Endothelial cell (in vitro differentiated cells): Measurements from ENCODE around the gene REG3A. TPM values are rescaled to one million over a fixed set of nuclear protein-coding genes. Genes with fewer than 3 reads are reported as not detected.

Source experiments
- DNase-seq: peaks from one replicate; pipeline ENCODE4 v3.0.0; 2021; ENCODE audit warnings: low spot score
- H3K27ac Mint-ChIP-seq: one replicate; pipeline ENCODE4 v1.8.0; 2021; ENCODE audit warnings: mixed read lengths, inconsistent platforms; ENCODE audit not compliant: unreplicated experiment
- H3K27me3 Mint-ChIP-seq: one replicate; pipeline ENCODE4 v1.8.0; 2021; ENCODE audit warnings: mild to moderate bottlenecking, moderate library complexity, mixed read lengths, inconsistent platforms; ENCODE audit not compliant: unreplicated experiment
- H3K36me3 Mint-ChIP-seq: one replicate; pipeline ENCODE4 v1.8.0; 2021; ENCODE audit warnings: mild to moderate bottlenecking, low read depth, mixed read lengths, inconsistent platforms; ENCODE audit not compliant: unreplicated experiment
- H3K4me1 Mint-ChIP-seq: one replicate; pipeline ENCODE4 v1.8.0; 2021; ENCODE audit warnings: mild to moderate bottlenecking, mixed read lengths, inconsistent platforms; ENCODE audit not compliant: unreplicated experiment
- H3K4me3 Mint-ChIP-seq: one replicate; pipeline ENCODE4 v1.8.0; 2021; ENCODE audit warnings: mild to moderate bottlenecking, mixed read lengths, inconsistent platforms; ENCODE audit not compliant: unreplicated experiment
- H3K9me3 Mint-ChIP-seq: one replicate; pipeline ENCODE4 v1.8.0; 2021; ENCODE audit warnings: mixed read lengths, inconsistent platforms; ENCODE audit not compliant: unreplicated experiment
- long read RNA-seq: library from polyadenylated mRNA; unstranded; transcript quantifications from one replicate; pipeline ENCODE4 v2.0.0, GENCODE V29; 2020; ENCODE audit not compliant: unreplicated experiment
- total RNA-seq: library from RNA; stranded (reverse); fragmentation: NEBNext Ultra II Directional; extraction: Animal tissue kit (Norgen Biotek cat#: 25700); gene quantifications from one replicate; pipeline ENCODE4 v1.2.1, GENCODE V29; 2021; ENCODE audit not compliant: unreplicated experiment
- TF ChIP-seq, protein P1 (sequence below): fragments of 200-600 bp; sonication (generic); IDR thresholded peaks from one replicate; pipeline ENCODE4 v1.5.0; 2021; ENCODE audit warnings: antibody characterized with exemption; ENCODE audit not compliant: unreplicated experiment

The REG3A gene
- total RNA-seq: not detected
- long read RNA-seq: 0 reads

DNA sequence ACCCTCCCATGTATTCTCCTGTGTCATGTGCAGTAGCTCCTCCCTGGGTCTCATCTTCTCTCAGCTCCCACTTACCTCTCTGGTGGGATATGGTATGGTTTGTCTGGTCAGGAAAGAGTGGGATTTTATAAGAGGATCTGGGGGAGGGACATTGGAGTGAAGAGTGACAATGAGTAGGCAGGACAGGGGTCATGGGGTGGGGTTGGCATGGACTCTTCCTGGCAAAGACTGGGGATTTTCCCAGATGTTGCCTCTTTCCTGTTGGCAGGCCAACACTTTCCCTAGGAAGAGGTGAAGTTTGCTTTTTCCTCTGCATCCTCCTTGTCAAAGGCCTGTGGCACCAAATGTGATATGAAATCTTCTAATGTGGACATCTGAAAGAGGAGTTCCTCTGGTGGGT lies at the start of gene REG3A:
Gene REG3A, minus strand, starts transcription at position 101 of the 400 bp plus-strand sequence. CDS start 348 bp downstream, outside the sequence.
- Mint-ChIP-seq H3K36me3 (no peaks in the 10 kb centered on the region), H3K27me3 (peaks cover 2% of the 10 kb centered on the region), H3K4me3 (no peak within 1 kb of the TSS), H3K4me1 (no peaks in the 10 kb centered on the region), H3K27ac (no peak within 1 kb of the TSS), H3K9me3 (no peaks in the 10 kb centered on the region)
- TF ChIP-seq, protein P1, sequence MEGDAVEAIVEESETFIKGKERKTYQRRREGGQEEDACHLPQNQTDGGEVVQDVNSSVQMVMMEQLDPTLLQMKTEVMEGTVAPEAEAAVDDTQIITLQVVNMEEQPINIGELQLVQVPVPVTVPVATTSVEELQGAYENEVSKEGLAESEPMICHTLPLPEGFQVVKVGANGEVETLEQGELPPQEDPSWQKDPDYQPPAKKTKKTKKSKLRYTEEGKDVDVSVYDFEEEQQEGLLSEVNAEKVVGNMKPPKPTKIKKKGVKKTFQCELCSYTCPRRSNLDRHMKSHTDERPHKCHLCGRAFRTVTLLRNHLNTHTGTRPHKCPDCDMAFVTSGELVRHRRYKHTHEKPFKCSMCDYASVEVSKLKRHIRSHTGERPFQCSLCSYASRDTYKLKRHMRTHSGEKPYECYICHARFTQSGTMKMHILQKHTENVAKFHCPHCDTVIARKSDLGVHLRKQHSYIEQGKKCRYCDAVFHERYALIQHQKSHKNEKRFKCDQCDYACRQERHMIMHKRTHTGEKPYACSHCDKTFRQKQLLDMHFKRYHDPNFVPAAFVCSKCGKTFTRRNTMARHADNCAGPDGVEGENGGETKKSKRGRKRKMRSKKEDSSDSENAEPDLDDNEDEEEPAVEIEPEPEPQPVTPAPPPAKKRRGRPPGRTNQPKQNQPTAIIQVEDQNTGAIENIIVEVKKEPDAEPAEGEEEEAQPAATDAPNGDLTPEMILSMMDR: no peak
- no peak for DNase-seq

DNA sequence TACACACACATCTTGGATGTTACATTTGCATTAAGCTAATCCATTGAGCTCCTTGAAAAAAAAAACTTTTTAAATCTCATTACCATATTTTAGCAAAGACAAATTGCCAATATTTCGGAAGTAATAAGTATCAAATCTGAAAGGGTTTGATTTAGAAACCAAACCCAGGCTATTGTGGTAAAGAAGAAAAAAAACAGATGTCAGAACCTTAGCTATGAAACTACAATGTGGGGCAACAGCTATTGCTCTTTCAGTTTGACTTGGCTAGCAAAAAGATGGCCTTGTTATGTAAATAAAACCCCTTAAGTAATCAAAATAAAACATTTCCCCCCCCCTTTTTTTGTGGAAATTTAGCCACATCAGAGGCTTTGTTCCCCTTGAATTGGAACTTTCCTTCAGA lies 41.2 kb upstream of the REG3A start:
- Mint-ChIP-seq H3K27ac (no peak overlapping the region), H3K36me3 (no peaks in the 10 kb centered on the region), H3K9me3 (no peaks in the 10 kb centered on the region), H3K4me3 (no peak overlapping the region), H3K4me1 (no peaks in the 10 kb centered on the region), H3K27me3 (no peaks in the 10 kb centered on the region)
- no peak for DNase-seq
- TF ChIP-seq, protein P1: no peak

DNA sequence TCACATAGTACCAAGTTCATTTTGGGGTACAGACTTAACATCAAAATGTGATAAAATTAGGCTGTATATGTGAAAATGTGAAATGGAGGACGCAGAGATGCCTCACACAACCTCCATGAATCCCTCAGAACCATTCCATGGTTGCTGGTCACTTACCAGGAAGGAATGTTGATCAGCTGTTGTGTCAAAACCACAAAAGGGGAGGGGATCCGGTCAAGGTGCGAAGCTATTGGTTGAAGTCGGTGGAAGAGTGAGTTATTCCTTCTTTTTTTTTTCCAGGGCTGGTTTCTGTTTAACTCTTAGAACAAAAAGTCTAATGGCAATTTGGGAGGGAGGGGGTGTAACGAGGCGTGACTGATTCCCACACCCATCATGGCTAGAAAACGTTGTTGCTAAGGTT lies 32.3 kb upstream of the REG3A start:
- Mint-ChIP-seq H3K36me3 (no peaks in the 10 kb centered on the region), H3K27ac (no peak overlapping the region), H3K9me3 (no peaks in the 10 kb centered on the region), H3K4me3 (no peak overlapping the region), H3K27me3 (no peaks in the 10 kb centered on the region), H3K4me1 (no peaks in the 10 kb centered on the region)
- TF ChIP-seq, protein P1: no peak
- no peak for DNase-seq

DNA sequence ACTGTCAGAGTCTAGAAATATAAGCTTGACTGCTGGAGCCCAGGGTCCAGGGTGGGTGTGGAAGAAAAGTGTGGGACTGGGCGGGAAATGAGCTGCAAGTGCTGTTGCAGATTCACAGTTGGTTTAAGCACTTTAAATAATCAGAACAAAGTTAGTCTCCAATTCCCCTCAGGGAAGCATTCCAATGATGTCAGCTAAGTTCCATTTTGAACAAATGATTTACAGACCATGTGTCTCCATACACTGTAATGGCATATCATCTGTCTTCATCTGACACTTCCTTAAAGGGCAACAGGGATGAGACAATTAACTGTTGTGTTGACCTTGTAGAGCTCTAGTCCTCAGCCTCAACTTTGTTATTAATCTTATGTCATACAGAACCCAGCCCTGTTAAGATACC lies 31.5 kb upstream of the REG3A start:
- Mint-ChIP-seq H3K36me3 (no peaks in the 10 kb centered on the region), H3K27me3 (no peaks in the 10 kb centered on the region), H3K4me1 (no peaks in the 10 kb centered on the region), H3K4me3 (no peak overlapping the region), H3K9me3 (no peaks in the 10 kb centered on the region), H3K27ac (no peak overlapping the region)
- DNase-seq: no peak
- TF ChIP-seq, protein P1: no peak

DNA sequence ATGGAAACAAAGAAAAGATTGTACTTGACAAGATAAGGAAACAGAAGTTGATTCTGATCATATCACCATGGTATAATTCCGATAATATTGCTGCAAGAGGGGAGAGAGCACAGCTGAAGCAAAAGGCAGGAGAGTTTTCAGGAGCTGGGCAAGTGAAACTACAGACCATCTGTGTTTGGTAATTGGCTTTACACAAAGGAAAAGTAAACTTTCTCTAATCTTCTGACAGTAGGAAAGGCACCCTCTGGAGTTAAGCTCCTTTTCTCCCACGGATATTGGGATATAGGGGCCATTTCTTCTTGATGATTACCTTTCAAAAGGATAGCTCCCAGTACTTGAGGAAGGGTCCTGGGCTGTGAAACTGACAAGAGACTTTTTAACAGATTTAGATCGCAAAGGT lies 29.9 kb upstream of the REG3A start:
- Mint-ChIP-seq H3K27ac (no peak overlapping the region), H3K4me1 (no peaks in the 10 kb centered on the region), H3K9me3 (no peaks in the 10 kb centered on the region), H3K36me3 (no peaks in the 10 kb centered on the region), H3K4me3 (no peak overlapping the region), H3K27me3 (no peaks in the 10 kb centered on the region)
- TF ChIP-seq, protein P1: no peak
- DNase-seq: no peak
